HG02588 (cell line): ENCODE data around the gene HEATR5A.
"Not testable (repeated sequence)": the region's sequence is repeated elsewhere in the genome, so short reads cannot be mapped to it uniquely, and the experiment has no call there.

Experiments used
- ATAC-seq: cut with Tn5 transposase; IDR thresholded peaks from one replicate; pipeline ENCODE4 v1.9.1; 2021; ENCODE audit warnings: mild to moderate bottlenecking, moderate library complexity; ENCODE audit not compliant: unreplicated experiment

The HEATR5A gene

DNA sequence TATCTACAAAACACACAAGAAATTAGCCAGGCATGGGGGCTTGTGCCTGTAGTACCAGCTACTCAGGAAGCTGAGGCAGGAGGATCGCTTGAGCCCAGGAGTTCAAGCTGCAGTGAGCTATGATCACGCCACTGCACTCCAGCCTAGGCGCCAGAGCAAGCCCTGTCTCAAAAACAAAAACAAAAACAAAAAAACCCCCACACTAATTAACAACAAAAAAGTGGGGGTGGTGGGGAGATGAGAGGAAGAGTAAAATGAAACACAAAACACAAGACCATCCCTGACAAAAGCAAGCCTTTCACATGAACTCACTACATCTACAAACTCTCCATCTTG lies 158.9 kb downstream of the HEATR5A start:
- no peak for ATAC-seq

GRCh38 chr14:31259040-31259435 lies 161.3 kb downstream of the HEATR5A start:
- not testable (repeated sequence) for ATAC-seq

DNA sequence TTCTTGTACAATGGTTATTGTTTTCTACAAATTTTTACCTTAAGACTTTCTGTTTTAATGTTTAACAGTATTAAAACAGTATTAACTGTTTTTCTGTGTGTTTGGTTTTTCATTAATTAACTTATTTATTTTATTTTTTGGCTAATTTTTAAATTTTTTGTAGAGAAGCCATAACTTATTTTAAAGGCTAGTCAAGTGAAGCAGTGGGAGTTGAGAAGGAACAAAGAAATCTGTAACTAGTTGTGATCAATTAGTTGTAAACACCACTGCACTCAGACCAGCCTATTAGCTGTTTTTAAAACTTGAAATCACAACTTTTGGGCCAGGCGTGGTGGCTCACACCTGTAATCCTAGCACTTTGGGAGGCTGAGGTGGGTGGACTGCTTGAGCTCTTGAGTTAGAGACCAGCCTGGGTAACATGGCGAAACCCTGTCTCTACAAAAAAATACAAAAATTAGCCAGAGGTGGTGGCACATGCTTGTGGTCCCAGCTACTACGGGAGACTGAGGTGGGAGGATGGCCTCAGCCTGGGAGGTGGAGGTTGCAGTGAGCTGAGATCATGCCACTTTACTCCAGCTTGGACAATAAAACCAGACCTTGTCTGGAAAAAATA lies 161.8 kb downstream of the HEATR5A start:
- ATAC-seq = no peak

- ATAC-seq = not testable (repeated sequence)
These were observed 162.6 kb downstream of the HEATR5A start for GRCh38 chr14:31257554-31258426.

DNA sequence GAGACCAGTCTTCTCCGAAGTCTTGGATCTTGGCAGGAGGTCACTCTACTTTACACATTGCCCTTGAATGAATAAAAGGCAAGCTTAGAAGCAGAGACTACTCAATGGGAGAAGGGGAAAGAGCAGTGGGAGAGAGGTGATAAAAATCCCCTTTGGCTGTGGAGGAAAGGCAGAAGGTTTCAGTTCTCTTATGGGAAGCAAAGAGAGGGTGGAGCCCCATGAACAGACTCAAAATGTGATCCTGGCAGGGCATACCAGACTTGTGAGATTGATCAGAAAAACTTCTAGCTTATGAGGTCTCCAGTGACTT lies 163.2 kb downstream of the HEATR5A start:
- no peak for ATAC-seq

DNA sequence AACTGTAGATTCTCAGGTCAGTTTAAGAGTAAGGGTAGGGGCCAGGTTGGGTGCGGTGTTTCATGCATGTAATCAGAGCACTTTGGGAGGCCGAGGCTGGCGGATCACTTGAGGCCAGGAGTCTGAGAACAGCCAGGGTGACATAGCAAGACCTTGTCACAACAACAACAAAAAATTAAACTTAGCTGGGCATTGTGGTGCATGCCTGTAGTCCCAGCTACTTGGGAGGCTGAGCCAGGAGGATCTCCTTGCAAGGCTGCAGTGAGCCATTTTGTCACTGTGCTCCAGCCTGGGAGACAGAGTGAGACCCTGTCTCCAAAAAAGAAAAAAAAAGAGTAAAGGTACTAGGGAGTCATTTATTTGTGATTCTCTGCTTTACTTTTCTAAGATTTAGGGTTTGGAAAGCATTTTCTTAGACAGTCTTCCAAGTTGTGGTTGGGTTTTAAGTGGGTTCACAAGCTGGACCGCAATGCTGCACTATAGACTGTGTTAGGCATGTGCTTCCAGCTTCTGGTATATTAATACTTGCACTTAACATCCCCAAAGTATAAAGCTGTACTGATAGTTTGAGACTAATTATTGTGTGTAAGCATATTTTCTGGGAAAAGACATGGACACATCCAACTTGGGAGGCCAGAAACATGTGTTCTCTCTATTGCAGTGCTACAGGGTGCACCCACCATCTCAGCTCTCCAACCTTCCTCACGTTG lies 163.7 kb downstream of the HEATR5A start:
- ATAC-seq = no peak

- ATAC-seq = not testable (repeated sequence)
These were observed 164.4 kb downstream of the HEATR5A start for GRCh38 chr14:31255918-31256317.

GRCh38 chr14:31255286-31255685 lies 165.1 kb downstream of the HEATR5A start:
- no peak for ATAC-seq

- no peak for ATAC-seq
These were observed 166.4 kb downstream of the HEATR5A start for GRCh38 chr14:31253746-31254471.

- no peak for ATAC-seq
These were observed 167.5 kb downstream of the HEATR5A start for GRCh38 chr14:31252865-31253264.

- ATAC-seq = no peak
These were observed 169.1 kb downstream of the HEATR5A start for GRCh38 chr14:31251028-31251958.

DNA sequence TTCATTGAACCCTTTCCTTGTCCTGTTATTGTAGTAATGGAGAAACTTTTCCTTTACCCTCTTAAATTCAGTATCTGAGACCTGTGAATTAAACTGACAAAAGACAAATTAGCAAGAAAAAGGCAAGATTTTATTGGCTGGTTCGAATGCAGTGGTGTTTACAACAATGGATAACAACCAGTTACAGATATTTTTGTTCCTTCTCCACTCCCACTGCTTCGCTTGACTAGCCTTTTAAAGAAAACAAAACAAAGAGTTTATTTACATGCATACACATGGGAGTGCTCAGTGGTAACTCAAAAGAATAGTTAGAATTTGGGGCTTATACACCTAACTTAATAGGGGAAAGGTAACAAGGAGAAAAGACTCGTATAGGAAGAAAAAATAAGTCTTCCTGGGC lies 175.7 kb downstream of the HEATR5A start:
- no peak for ATAC-seq

DNA sequence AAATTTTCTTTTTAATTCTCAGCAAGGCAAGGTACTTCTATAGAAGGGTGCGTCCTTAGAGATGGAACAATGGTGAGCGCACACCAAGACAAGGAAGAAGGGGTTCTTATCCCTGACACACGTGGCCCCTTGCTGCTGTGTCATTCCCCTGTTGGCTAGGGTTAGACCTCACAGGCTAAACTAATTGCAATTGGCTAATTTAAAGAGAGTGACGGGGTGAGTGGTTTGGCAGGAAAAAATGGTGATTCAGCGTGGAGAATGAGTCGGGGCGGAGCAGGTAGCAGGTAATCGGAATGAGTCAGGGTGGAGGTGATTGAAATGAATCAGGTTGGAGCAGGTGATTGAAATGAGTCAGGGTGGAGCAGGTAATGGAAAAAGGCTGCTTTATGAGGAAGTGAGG lies 176.5 kb downstream of the HEATR5A start:
- no peak for ATAC-seq

- not testable (repeated sequence) for ATAC-seq
These were observed 178.0 kb downstream of the HEATR5A start for GRCh38 chr14:31242161-31242940.
